NCI-H1105 treated with DMSO at 0.1 percent for 48 hours (cell line): ENCODE results near the gene RPTOR.

Experiments
- DNase-seq: peaks from one replicate; lab custom pipeline; 2025; lab: John Stamatoyannopoulos, UW

Gene RPTOR

DNA sequence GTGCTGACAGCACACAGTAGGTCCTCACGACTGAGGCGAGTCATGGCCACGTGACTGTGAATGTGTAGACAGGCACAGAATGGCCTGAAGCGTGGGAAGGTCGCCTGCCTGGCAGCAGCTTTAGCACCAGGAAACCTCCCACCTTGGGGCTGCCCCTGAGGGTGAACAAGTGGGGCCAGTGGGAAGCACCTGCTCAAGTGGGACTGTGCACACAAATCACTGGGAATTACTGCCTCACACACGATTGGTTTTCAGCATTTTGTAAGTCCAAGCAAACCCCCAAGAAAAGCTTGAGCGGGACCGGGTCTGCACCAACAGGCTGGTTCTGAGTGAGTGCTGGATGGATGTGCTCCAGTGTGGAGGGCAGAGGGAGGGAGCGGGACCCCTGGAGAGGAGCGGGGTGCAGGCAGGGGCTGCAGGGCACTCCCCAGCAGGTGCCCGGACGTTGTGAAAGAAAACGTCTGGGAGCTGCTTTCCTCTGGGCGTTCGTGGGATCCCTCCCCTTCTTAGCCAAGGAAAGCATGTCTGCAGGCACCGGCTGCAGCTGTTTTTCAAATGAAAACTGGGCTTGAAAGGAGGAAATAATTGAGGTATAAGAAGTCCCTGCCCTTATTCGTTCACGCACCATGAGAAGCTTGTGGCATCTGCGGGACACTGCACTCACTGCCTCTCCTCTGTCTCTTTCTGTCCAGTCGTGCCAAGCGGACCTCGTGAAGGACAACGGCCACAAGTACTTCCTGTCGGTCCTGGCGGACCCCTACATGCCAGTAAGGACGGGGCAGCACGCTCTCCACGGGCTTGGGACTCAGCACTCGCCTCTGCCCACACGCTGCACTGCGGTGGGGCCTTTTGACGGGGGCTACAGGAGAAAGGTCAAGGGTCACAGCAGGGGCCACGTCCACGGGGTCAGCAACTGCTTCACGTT is 335.3 kb downstream of the RPTOR start:
- no peak for DNase-seq

- DNase-seq = no peak
Observed at GRCh38 chr17:80880648-80880985, 336.0 kb downstream of the RPTOR start.

GRCh38 chr17:80881306-80881705 is 336.7 kb downstream of the RPTOR start:
- no peak for DNase-seq

GRCh38 chr17:80882323-80882722 is 337.7 kb downstream of the RPTOR start:
- no peak for DNase-seq

- DNase-seq = no peak
Observed at GRCh38 chr17:80882926-80883685, 338.5 kb downstream of the RPTOR start.

DNA sequence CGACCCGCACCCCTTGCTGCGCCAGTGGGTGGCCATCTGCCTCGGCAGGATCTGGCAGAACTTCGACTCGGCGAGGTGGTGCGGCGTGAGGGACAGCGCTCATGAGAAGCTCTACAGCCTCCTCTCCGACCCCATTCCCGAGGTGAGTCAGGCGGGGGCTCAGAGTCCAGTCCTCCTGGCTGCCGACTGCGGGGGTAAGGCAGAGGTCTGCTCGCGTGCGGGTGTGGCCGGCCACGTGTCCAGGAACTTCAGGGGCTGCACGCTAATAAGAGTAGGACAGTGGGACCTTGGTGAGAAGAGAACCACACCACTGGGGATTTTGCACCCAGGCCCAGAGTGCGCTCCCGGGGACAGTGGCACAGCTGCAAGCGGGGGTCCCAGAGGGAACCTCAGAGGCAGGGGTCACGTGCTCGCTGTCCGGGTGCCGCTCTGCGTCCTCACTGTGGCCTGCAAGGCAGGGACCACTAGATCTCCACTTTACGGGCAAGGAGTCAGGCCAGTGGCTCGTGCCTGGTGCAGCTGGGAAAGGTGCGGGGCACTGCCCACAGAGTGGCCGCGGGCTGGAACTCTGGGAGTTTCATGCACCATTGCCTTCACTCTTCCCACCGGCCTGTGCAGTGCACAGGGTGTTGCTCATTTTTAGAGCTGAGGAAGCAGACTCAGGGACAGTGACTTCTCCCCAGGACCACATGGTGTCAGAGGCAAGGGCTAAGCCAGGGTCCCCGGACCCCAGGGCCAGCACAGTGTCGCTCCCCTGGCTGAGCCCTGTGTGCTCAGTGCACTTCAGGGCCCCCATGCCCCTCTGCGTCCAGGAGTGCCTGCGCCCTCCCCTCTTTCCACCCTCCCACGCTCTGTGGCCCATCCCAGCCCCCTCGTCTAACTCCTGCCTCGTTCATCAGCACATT is 339.4 kb downstream of the RPTOR start:
- DNase-seq = no peak

GRCh38 chr17:80884811-80885210 is 340.2 kb downstream of the RPTOR start:
- DNase-seq = no peak

GRCh38 chr17:80885947-80886582 is 341.4 kb downstream of the RPTOR start:
- no peak for DNase-seq

DNA sequence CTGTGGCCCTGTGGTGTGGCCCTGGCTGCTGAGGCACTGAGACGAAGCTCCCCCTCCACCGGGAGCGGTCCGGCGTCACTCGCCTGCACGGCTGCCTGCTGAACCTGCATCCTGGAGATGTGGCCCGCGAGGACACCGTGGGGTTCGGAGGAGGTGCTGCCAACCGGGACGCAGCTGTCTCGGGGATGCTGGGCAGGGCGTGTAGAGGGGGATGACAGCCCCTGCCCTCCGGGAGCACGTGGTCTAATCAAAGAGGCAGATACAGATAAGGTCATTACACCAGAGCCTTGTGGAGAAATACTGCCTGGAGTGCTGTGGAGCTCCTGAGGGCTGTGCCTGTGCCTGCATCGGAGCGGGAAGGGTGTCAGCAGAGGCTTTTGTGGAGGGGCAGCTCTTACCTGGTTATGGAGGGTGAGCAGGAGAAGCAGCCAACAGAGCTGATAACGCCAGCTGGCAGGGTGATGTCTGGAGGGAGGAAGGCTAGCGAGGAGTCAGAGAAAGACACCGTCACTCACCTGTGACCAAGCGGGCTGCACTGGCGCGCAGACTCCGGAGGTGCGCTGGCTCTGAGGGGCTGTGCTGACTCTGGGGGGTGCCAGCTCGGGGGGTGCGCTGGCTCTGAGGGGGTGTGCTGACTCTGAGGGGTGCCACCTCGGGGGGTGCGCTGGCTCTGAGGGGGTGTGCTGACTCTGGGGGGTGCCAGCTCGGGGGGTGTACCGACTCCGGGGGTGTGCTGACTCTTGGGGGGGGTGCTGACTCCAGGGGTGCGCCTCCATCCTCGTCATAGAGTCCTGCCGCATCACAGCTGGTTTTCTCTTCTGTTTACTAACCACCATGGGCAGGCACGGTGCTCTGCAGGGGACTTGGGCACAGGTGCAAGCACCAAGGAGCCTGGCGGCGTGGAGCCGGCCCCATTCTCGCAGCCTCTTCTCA is 342.3 kb downstream of the RPTOR start:
- no peak for DNase-seq

DNA sequence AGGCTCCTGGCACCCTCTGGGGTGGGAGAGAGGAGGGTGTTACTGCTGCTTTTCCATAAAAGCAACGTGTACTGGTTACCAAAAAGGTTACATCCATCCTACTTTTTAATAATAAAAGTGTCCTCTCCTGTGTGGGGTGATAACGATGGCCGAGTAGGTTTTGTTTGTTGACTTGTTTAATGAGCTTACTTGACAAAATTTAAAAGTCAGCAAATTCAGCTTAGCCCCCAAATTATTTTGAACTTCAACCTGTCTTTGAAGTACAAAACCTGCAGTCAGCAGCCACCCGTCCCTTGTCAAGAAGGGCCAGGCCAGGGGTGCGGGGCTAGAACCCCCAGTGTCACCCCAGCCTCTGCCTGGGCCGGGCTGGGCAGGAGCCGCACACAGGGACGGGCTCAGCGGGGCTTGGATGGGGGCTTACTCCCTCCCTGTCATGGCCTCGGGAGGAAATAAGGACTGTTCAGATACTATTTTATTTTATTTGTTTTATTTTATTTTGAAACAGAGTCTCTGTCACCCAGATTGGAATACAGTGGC is 343.1 kb downstream of the RPTOR start:
- DNase-seq = no peak

DNA sequence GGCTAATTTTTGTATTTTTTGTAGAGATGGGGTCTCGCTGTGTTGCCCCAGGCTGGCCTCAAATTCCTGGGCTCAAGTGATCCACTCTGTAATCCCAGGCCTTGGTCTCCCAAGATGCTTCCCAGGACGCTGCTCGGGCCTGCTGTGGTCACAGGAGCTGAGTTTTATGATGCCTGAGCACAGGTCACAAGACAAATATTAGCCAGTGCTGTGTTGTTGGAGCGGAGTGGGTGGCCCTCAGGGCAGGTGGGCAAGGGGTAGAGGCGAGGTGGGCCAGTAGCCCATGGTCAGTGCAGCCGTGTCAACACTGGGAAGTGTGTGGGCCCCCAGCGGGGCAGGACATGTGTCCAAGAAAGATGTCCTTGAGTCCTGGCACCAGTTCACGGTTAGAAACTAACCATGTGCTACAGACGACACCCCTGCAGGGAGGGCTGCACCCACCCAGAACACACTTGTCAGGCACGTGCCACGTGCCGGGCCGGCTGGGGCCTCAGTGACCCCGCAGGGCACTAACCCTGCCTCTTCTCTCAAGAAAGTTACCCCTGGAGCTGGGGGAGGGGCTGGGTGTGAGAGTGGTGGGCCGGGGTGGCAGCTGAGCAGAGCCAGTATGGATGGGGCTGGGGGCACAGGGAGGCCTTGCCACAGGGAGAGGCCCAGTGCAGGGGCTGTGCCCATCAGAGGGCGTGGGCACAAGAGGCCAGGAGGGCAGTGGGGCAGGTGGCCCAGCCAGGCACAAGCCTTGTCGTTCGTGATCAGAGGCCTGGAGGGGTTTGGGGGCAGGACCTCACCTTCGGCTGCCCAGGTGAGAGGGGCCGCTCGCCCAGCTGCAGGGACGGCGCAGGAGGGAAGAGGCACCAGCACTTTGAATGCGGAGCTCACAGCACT is 343.9 kb downstream of the RPTOR start:
- no peak for DNase-seq

DNA sequence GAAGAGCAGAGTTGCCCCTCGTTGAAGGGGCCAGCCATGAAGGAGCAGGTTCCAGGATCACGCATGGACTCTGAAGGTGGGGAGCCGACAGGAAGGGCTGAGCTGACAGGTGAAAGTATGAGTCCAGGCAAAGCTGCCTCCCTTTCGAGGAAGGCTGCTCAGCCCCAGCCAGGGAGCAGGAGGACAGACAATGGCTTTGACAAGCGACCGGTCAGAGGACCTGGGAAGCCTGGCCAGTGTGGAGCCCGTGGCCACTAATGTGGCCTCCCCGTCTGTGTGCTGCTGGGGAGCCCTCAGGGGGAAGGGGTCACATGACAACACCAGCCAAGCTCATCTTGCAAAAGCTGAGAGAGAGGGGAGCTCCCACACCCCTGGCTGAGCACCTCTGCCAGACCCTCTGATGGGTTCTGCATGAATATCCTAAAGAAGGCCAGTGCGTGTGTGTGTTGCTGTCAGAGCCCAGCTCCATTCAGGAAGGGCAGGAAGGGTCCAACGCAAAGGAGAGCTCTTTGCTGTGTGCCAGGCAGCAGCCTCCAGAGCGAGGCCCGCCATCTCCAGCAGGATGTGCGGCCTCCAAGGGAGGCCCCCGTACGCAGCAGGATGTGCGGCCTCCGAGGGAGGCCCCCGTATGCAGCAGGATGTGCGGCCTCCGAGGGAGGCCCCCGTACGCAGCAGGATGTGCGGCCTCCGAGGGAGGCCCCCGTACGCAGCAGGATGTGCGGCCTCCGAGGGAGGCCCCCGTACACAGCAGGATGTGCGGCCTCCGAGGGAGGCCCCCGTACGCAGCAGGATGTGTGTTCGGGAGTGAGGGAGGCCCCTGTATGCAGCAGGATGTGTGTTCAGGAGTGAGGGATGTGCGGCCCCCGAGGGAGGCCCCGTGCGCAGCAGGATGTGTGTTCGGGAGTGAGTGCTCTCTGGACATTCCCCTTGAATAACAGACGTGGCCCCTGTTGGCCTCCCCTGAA is 344.9 kb downstream of the RPTOR start:
- DNase-seq = no peak

DNA sequence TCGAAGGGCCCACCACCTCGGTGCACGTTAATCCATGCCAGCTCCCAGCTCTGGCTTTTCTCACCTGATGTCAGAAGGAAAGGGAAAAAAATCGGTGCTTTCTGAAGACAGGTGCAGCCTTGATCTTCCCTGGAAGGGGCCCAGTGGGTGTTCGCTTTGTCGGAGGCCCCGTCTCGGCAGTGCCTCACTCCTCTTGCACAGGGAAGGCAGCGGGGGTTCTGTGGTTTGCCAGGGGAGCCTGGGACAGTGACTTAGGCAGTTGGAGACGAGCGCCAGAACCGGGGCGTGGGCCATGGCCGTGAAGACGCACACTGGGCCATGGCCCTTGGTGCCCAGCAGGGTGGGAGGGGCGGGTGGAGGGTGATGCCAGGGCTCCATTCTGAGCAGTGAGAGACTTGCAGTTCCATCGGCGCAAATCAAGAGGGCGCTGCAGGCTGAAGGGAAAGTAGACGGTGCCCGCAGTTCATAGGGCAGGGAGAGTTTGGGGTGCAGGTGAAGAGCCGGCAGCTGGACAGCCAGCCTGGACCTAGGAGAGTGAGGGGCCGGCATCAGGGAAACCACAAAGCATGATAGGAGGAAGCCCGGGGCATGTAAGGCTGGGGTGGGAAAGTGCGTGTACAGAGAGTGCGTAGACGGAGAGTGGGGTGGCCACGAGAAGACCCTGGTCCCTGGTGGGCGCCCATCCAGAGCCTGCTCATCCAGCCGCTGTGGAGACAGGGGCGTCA is 345.7 kb downstream of the RPTOR start:
- DNase-seq = no peak

GRCh38 chr17:80890921-80891396 is 346.3 kb downstream of the RPTOR start:
- DNase-seq = no peak

DNA sequence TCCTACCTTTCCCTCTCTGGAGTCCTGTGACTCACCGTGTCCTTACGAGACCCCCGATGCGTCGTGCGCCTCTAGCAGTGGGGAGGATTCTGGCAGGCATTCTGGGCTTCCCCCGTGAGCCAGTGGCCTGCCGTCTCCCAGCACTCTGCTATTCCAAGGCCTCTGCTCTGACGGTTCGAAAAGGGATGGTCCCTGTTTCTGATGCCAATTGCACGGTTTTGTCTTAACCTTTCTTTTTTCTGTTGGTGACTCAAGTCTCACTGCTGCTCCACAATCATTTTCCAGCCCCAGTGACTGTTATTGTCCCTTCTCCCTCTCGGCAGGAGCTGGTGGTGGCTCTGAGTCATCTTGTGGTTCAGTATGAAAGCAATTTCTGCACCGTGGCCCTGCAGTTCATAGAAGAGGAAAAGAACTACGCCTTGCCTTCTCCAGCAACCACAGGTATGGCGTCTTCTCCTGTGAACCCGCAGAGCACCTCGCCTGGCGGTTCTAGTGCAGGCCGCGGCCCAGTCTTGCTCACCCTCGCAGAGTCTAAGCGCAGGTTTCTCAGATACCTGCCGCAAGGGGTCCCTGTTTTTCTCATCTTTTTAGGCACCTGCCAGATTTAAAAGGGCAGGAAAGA is 346.9 kb downstream of the RPTOR start:
- DNase-seq = no peak

- no peak for DNase-seq
Observed at GRCh38 chr17:80892019-80892855, 347.6 kb downstream of the RPTOR start.
